ENCODE measurements around the gene RHOH. TPM values are rescaled to one million over a fixed set of nuclear protein-coding genes. Genes with fewer than 3 reads are reported as not detected.

Gene RHOH
- total and polyA plus RNA-seq, 9 of the 15 experiments (the other 6 are each of a cell fraction or from before 2014, with no cell fraction given) = 14.3 to 37.7 (median 23.2) TPM

DNA sequence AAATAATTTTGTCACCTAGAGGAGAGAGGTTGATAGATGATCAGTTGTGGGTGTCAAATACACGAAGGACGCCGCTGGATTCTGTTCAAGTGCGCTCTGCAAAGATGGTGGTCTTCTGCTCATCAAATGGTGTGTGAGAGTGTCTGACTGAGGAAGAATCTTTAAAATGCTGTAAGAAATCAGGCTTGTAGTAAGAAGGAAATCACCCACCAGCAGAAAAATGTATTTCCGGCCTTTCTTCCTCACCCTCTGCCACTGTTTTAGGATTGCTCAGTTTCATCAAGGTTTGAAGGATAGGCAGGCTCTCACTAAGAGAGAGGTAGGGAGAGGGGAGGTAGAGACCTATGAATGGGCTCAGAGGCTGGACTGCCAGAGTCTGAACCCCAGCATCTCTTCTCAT is 28.7 kb downstream of the RHOH start (continued):
- TF ChIP-seq, protein P1, sequence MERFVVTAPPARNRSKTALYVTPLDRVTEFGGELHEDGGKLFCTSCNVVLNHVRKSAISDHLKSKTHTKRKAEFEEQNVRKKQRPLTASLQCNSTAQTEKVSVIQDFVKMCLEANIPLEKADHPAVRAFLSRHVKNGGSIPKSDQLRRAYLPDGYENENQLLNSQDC (CRISPR knock-in tag; IDR thresholded peaks at IDR 0.05) = no peak
- TF ChIP-seq GTF2F1 (IDR thresholded peaks at IDR 0.05; ENCODE audit: low read depth, low read length) = no peak

DNA sequence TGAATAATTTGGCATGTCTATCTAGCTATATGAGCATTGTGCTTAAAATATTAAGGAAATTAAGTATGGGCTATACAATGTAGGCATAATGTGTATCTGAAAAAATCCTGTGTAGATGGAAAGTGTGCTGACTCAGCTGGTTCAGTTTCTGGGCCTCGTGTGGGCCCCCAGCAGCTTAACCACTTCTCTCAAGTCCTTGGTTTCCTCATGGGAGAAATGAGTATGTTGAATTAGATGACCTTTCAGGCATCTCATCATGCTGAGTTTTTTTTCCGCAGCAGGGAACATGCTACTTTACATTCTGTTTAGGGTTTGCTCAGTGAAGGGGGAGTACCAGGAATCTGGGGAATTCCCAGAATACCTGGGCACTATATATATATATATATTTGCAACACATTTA is 30.5 kb downstream of the RHOH start:
- in situ Hi-C loops (cut with MboI) = no loop called here
- no peak overlapping the region for H3K4me3 ChIP-seq
- TF ChIP-seq MAFF (IDR thresholded peaks at IDR 0.05; ENCODE audit: low read length) (peak; percentile 95), ZNF507 (tag; conservative IDR thresholded peaks at IDR 0.05) (no peak), MAFG (tag; conservative IDR thresholded peaks at IDR 0.05) (peak; percentile 87), MAFK (IDR thresholded peaks at IDR 0.05; ENCODE audit: low read length) (peak; percentile 95), SREBF2 (CRISPR knock-in tag; IDR thresholded peaks at IDR 0.05) (no peak), C11orf30 (IDR thresholded peaks at IDR 0.05; ENCODE audit: low read depth) (peak; percentile 94), ZNF316 (IDR thresholded peaks at IDR 0.05) (peak; percentile 96), SIN3B (IDR thresholded peaks at IDR 0.05; ENCODE audit: low read depth) (no peak), SREBF1 (IDR thresholded peaks at IDR 0.05; ENCODE audit: borderline replicate concordance, low read depth, low read length) (no peak), TEAD4 (IDR thresholded peaks at IDR 0.05; ENCODE audit: low read length) (no peak), TEAD4 (CRISPR knock-in tag; IDR thresholded peaks at IDR 0.05; ENCODE audit: borderline replicate concordance) (no peak)
- TF ChIP-seq, protein P2, sequence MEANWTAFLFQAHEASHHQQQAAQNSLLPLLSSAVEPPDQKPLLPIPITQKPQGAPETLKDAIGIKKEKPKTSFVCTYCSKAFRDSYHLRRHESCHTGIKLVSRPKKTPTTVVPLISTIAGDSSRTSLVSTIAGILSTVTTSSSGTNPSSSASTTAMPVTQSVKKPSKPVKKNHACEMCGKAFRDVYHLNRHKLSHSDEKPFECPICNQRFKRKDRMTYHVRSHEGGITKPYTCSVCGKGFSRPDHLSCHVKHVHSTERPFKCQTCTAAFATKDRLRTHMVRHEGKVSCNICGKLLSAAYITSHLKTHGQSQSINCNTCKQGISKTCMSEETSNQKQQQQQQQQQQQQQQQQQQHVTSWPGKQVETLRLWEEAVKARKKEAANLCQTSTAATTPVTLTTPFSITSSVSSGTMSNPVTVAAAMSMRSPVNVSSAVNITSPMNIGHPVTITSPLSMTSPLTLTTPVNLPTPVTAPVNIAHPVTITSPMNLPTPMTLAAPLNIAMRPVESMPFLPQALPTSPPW (CRISPR knock-in tag; IDR thresholded peaks at IDR 0.05) = no peak
- TF ChIP-seq, protein P3, sequence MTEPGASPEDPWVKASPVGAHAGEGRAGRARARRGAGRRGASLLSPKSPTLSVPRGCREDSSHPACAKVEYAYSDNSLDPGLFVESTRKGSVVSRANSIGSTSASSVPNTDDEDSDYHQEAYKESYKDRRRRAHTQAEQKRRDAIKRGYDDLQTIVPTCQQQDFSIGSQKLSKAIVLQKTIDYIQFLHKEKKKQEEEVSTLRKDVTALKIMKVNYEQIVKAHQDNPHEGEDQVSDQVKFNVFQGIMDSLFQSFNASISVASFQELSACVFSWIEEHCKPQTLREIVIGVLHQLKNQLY (CRISPR knock-in tag; conservative IDR thresholded peaks at IDR 0.05) = no peak

More for the DNA sequence above, 30.5 kb downstream of the RHOH start:
- no peak for DNase-seq (ENCODE audit: extremely low read depth in 1 of 4, low spot score in 3 of 4)
- 57% methylated on average over 2 of the region's 2 CpGs for WGBS (ENCODE audit: insufficient coverage, low coverage, missing lambda C conversion rate)
- no peak for FAIRE-seq
- H3K9me1 ChIP-seq (ENCODE audit: control insufficient read depth, insufficient read depth, low read length) = no peaks in the 10 kb centered on the region
- H3K4me1 ChIP-seq (replicated peaks in 1 of 2; ENCODE audit: control insufficient read depth in 2 of 2, insufficient read depth in 2 of 2, low read length in 2 of 2) = peaks cover 6 to 8% of the 10 kb centered on the region in 2 experiments; a peak in 4 of 5 replicates
- H3K36me3 ChIP-seq (ENCODE audit: control insufficient read depth, insufficient read depth, low read length) = peaks cover 35% of the 10 kb centered on the region; the same call in 2 of the 3 replicates
- H4K20me1 ChIP-seq (replicated peaks; ENCODE audit: control insufficient read depth, insufficient read depth, low read length) = no peaks in the 10 kb centered on the region
- peaks cover 71% of the 10 kb centered on the region for H3K79me2 ChIP-seq (ENCODE audit: control insufficient read depth, insufficient read depth, low read length)
- no peaks in the 10 kb centered on the region for H3K27me3 ChIP-seq (ENCODE audit: control insufficient read depth in 2 of 2, insufficient read depth in 2 of 2, low read length in 2 of 2)
- H3K9ac ChIP-seq (ENCODE audit: insufficient read depth in 1 of 2, low read depth in 2 of 2, low read length in 2 of 2) = no peak overlapping the region
- H3K9me3 ChIP-seq (replicated peaks; ENCODE audit: control insufficient read depth, insufficient read depth, low read depth, low read length) = no peaks in the 10 kb centered on the region
- H3K4me2 ChIP-seq (ENCODE audit: insufficient read depth, low read length) = no peak overlapping the region
- no peak overlapping the region for H3K27ac ChIP-seq (ENCODE audit: extremely low read depth, low read depth, low read length)
- ChIA-PET CTCF (ENCODE audit: low intra/inter-chr PET ratio) (no interaction called here), POLR2A (interaction anchor here (0.7 to 4.0 kb wide), 4 partner anchors 10 to 17 kb away, joined by 3 to 19 read pairs (median 4); no protein-coding TSS in a partner anchor)
- intact Hi-C loops (cut with micrococcal nuclease) = loop anchor here (5.0 kb wide), 1 partner anchor 75 kb away; no protein-coding TSS in a partner anchor
- ATAC-seq = no peak
- H2AFZ ChIP-seq (ENCODE audit: low read depth, low read length) = no peak overlapping the region
- BruUV-seq (replicated peaks) = no TSS peak

Measured in K562 (cell line).